ENCODE measurements around the gene DRG2.

Gene DRG2

DNA sequence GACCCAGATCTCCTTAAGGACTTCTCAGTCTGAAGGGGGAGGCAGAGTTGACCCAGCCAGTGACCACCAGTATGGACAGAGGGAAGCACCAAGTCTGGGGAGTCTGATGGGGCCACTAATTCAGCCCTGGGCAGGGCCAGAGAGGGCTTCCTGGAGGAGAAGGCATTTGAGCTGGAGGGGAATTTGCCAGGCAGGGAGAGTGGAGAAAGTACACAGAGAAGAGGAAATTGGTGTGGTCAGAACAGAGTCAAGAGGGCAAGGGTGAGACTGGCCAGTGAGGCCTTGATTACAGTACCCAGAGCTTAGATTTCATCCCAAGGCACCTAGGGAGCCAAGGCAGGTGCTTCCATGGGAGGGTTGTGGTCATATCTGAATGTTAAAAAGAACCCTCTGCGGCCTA is 57.1 kb downstream of the DRG2 start:
- DNase-seq = no peak

DNA sequence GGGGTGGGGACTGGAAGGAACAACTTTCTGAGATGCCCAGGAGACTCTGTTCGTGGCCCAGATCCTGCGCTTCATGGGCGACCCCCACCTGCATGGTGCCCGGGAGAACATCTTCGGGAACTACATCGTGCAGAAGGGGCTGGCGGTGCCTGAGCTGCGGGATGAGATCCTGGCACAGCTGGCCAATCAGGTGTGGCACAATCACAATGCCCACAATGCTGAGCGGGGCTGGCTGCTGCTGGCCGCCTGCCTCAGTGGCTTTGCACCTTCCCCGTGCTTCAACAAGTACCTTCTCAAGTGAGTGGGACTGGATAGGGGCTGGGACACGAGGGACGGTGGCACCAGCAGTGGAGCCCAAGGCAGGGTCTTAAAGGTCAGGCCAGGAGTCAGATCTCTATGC is 58.1 kb downstream of the DRG2 start:
- DNase-seq = no peak

DNA sequence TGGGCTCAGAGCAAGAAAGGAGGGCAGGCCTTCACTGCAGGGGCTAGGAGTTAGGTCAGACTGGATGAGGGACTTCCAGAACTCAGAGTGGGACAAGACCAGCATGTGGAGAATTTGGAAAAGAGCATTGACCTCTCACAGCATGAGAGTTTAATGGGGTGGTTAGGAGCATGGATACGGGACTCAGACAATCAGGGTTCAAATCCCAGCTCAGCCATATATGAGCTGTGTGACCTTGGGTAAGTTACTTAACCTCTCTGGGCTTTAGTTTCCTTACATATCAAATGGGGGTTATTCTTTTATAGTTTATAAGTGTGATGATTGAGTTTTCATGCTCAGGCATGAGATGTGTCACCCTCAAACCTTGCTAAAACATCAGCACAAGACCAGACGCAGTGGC is 58.5 kb downstream of the DRG2 start:
- no peak for DNase-seq

DNA sequence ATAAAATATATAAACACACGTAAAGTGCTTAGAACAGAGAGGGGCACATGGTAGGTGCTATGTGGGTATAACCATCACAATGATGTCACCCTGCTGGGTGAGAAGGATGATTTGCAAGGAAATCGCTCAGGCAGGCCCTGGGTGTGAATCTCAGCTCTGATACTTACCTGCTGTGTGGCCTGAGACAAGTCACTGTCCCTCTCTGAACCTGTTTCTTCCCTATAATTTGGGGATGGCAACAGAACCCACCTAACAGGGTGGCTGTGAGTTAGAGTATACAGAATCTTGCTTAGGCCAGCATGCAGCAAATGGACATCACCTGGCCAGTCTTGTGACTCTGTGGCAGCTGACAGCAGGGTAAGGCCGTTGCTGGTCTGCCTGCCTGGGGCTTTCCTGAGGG is 59.2 kb downstream of the DRG2 start:
- DNase-seq = no peak

DNA sequence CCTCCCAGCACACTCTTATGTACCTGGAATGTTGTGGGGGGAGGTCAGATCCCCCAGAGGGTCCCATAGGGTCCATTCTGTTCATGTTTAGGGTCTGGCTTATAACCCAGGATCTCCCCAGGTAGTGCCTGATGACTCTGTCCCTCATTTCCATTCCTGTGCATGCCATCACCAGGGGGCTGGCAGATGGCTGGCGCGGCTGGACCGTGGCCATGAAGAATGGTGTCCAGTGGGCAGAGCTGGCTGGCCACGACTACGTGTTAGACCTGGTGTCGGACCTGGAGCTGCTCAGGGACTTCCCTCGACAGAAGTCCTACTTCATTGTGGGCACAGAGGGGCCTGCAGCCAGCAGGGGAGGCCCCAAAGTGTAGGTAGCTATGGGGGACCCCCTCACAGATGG is 60.8 kb downstream of the DRG2 start:
- DNase-seq = no peak

DNA sequence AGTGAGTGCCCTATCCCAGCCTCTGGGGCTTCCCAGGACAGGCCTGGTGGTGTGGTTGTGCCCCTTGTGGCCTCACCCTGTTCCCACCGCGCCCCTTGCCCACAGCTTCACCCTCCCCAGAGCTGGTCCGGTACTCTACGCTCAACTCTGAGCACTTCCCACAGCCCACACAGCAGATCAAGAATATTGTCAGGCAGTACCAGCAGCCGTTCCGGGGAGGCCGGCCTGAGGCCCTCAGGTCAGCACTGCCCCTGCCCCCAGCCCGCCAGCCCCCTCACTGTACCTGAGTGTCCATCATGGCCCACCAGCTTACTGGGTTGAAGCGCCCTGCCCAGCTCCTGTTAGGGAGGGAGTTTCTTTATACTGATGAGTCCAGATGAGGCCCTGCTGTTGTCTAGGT is 63.5 kb downstream of the DRG2 start:
- DNase-seq = no peak

DNA sequence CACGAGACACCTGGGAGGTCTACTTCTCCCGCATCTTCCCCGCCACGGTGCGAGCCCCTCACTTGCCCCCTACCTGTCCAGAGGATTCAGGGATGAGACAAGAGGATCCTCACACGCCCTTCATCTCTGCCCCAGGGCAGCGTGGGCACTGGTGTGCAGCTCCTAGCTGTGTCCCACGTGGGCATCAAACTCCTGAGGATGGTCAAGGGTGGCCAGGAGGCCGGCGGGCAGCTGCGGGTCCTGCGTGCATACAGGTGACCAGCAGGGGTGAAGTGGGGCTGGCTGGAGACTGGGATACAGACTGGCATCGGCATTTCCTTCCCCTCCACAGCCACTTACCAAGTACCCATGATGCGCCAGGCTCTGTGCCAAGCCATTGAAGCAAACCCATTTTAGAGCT is 67.4 kb downstream of the DRG2 start:
- no peak for DNase-seq

DNA sequence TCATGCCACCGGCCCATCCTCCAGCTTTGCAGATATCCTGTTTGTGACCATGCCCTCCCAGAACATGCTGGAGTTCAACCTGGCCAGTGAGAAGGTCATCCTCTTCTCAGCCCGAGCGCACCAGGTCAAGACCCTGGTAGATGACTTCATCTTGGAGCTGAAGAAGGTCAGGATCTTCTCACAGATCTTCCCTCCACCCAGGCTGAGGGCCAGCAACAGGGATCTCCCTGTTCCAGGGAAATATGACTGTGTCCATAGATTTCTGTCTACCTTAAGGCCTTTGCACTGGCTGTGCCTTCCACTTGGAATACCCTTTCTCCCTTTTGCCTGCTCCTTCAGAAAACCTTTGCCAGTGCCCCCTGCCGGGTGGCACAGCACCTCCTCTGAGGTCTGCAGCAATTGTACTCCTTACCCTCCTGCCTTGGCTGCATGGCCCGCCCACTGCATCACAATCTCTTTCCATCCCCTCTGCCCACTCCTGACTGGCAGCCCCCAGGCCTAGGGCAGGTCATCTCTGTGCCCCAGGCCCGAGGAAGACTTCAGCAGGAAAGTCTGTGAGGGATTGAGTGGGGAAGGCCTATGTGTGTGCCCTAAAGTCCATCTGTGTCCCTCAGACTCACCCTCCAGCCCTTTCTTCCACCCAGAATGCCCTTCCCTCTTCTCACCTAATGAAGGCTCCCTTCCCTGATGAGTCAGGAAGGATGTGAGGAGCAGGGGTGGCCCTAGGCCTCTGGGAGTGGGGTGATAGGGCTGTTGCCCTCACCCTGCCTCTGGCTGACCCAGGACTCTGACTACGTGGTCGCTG is 68.6 kb downstream of the DRG2 start:
- DNase-seq = no peak

DNA sequence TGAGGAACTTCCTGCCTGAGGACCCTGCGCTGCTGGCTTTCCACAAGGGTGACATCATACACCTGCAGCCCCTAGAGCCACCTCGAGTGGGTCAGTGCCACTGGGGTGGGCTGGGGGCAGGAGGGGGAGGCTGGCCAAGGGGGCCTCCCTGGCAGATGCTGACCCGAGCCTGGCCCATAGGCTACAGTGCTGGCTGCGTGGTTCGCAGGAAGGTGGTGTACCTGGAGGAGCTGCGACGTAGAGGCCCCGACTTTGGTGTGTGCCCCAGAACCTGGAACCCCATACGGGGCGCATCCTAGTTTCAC is 69.2 kb downstream of the DRG2 start:
- DNase-seq = no peak

Data from DMS79 (cell line).